Measurements from ENCODE around the gene EPGN.

The EPGN gene, protein sequence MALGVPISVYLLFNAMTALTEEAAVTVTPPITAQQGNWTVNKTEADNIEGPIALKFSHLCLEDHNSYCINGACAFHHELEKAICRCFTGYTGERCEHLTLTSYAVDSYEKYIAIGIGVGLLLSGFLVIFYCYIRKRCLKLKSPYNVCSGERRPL

DNA sequence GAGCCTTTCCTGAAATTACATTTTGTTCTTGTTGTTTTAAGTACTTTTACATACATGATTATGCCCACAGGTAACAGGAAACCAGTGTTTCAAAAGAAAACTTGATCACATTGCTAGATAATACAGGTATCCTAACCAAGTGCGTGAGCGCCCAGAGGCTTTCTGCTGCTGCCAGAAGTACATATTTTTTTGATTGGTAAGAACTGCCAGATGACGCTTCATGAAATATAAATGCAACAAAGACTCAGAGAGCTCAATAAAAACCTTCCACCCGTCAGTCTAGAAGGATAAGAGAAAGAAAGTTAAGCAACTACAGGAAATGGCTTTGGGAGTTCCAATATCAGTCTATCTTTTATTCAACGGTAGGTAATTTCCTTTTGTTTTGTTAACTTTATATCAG is at the start of gene EPGN:
TSS of gene EPGN (plus strand) at position 256 of the 400 bp plus-strand sequence. CDS start at position 320, 64 bp downstream.
- DNase-seq, result no peak

DNA sequence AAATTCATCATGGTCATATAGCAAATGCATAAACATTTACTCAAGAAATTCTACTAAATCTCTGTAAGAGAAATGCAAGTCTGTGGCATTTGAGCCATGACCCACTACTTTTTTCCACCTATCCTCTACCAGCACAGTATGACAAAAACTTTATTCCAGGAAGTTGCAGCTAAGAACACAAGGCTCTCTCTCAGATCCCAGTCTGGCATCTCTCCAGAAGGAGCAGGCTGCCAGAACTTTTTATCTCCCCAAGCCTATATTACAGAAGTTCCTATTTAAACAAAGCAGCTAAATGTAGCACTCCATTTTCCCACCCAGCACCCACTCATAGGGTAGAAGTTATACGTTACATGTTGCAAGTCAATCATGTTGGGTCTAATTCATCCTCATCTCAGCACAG is 49.3 kb upstream of the EPGN start:
- no peak for DNase-seq

DNA sequence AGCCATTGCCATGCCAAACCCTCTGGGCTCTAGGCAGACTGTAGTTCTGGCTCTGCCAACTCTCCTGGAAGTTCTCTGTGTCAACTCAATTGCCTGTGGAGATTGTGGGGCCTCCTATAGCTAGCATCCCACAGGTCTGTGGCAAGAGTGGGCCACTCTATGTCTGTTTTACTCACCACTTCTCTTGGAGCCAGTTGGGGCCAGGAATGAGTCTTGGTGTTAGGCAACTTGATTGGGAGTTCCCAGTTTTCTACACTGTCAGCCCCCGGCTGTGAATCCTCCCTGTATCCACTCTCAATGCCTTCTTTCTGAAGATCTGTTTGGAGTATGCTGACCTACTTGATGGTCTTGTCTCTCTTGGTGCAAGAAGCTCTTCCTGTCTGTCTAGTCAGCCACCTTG is 48.2 kb upstream of the EPGN start:
- no peak for DNase-seq

DNA sequence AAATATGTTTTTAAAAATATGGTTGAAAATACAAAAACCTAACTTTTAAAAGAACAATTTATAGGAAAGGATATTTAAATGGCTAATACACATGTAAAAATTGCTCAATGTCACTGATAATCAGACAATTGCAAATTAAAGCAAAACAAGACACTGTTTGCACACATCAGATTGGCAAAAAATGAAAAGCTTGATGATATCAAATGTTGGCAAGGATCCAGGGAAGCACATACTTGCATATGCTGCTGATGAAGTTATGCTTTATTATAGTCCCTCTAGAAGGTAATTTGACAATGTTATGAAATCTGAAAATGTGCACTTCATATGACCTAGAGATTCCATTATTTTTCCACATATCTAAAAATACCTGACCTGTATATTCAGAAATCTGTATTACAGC is 45.7 kb upstream of the EPGN start:
- DNase-seq, result no peak

DNA sequence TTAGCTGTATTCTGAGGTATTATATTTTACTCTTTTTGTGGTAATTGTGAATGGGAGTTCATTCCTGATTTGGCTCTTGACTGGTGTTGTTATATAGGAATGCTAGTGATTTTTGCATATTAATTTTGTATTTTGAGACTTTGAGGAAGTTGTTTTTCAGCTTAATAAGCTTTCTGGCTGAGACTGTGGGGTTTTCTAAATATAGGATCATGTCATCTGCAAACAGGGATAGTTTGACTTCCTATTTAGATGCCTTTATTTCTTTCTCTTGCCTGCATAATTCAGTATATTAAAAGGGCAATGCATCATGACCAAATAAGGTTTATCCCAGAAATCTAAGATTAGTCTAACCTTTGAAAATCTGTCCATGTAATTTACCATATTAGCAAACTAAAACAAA is 44.7 kb upstream of the EPGN start:
- DNase-seq, result no peak

DNA sequence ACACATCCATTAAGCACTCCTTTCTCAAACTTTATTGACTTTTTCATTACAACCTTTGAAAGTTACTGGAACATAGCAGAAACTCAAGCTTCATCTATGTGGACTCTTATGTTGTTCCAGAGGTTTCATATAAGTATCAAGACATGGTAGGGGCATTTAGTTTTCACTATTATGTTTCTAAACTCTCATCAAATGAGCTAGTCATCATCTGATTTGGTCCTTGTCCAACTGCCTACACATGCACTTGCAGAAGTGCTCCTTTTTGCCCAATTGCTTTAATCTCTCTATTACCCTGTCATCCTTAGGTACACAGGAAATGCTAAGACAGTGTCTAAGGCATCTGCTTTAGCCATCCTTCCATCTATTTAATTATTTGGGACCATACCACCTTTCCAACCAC is 42.2 kb upstream of the EPGN start:
- no peak for DNase-seq

DNA sequence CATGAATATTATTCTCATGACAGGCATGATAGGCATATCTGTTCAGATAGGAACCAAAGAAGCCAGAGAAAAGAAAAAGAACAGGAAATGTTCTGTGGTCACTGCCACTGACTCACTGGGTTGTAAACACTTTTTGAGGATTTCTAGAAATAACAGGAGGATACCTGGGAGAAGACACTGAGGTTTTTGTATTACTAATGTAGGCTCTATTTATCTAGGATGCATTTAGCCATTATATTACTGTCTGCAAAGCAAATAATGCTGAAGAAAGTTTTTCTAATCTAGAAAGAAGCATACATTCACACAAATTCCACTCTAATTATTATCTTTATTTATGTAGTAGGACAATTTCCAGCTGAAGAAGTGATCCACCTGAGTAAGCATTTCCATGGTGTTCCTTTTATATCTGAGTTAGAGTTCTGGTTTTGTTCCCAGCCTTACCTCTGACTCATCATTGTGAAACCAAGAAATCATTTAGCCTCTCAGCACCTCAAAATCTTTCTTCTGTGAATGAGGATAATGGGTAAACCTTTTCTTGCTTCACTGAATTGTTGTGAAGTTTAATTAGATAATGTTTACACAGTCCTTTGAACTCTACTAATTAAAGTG is 40.2 kb upstream of the EPGN start:
- peak in 1 of 51 donors; percentile 11 for DNase-seq

DNA sequence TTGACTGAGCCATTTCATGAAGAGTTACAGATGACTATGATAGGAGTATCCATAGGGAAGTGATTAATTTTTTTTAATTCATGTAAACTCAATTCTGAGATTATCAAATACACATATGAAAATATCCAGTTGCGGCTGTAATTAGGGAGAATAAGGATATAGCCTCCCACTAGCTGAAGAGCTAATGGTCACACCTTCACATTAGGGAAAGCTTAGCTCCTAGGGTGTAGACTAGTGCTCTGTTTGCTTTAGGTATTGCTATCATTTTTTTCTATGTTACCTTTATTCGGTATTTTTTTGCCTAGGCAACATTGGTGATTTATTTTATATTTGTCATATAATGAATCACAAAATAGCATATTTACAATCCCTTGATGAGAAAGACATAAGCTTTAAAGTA is 39.6 kb upstream of the EPGN start:
- no peak for DNase-seq

DNA sequence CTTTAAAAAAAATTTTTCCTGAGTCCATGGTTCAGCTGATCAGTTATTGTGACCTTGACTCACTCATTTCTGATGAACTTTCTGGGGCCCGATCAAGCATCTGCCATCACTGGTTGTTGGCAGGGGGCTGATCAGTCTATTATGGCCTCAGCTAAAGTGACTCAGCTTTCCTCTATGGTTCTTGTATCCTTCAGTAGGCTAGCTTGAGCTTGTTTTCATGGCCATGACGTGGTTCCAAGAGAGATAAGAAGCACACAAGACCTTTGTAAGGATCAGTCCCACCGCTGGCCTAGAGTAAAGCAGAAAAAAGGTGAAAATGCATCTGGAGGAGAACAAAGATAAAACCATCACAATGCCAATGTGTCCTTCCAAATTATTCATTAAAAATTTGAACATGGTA is 29.8 kb upstream of the EPGN start:
- no peak for DNase-seq

DNA sequence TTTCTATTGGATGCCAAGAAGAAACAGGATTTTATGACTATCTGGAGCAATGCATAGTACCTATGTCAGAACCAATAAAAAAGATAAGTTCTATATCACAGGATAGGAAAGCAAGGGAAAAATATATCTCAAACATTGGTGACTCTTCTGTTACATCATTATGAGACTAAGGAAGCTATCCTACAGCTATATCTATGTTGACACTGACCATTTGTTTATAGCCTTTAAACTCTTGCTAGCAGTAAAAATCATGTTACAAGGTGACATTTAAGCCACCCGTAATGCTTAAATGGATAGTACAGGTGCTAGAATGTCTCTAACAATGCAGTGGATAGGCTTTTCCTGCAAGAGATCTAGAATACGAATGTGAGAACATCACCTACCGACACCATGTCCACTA is 28.6 kb upstream of the EPGN start:
- DNase-seq, result no peak

DNA sequence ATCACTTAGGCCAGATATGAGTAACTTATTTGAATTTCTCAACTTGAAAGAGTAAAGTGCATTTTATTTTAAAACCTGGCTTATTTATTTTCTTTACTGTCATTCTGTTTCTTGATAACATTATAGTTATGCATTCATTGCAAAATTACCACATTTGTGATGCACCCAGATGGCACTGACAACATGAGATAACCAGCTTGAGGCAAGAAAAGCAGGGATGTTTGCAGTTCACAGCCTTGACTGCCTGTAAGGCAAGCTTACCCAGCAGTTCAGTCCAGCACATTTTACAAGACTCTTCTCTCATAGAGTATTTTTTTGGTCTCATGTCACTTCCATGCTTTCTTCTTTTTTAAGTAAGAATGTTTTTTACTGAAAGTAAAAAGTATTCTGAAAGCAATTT is 25.3 kb upstream of the EPGN start:
- DNase-seq, result no peak

DNA sequence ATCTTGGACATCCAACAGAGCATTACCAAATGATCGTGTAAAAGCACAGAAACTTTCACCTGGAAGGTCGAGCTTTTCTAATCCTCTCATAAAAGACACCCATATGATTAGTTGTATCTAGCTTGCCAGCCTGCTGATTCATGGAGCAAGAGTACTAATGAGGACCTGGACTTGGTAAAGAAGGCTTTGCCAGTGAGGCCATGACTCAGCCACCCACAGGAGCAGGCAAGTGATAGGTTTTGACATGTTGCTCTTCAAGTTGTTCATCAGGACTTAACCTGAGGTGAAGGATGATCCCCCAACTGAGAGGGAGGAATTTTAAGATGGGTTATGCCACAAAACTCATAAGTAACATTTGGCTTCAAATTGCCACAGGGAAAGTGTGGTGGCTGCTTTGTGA is 24.7 kb upstream of the EPGN start:
- no peak for DNase-seq

DNA sequence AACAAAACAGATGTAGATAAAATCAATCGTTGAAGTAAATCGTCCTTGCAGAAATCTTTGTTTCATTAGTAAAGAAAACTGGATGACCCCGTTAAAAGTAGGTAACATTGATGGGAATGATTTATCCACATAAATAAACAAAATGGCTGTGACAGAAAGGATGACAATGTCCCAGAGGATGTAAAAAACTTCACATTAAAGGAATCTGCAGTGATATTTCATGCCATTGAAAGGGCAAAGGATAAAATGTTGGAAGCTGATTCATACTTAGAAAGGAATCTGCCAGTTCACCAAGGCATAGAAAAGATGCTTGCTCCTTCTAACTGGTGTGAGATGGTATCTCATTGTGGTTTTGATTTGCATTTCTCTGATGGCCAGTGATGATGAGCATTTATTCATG is 24.2 kb upstream of the EPGN start:
- DNase-seq, result no peak

DNA sequence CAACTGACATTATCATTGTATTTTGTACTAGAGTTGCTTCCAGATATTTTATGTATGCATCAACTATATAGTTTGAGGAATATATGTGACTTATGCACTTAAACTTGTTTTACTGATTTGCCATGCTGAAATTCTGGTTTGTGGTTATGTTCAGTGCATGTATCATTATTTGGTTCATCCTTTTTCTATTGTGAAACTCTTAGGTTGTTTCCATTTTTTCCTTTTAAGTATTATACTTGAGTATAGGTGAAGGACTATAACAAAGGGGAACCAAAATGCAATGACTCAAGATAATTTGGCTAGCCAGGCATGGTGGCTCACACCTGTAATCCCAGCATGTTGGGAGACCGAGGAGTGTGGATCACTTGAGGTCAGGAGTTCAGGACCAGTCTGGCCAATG is 21.1 kb upstream of the EPGN start:
- no peak for DNase-seq

DNA sequence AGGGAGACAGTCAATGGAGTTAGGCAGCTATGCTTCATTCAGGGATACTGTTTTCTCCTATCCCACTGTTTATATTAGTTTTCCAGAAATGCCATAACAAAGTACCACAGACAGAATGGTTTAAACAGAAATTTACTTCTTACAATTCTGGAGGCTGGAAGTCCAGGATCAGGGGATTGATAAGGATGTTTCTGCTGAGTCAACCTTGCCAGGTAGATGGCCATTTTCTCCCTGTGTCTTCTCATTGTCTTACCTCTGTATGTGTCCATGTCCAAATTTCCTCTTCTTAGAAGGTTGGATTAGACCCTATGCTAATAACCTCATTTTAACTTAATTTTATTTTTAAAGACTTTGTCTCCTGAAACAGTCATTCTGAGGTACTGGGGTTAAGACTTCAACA is 20.5 kb upstream of the EPGN start:
- no peak for DNase-seq

DNA sequence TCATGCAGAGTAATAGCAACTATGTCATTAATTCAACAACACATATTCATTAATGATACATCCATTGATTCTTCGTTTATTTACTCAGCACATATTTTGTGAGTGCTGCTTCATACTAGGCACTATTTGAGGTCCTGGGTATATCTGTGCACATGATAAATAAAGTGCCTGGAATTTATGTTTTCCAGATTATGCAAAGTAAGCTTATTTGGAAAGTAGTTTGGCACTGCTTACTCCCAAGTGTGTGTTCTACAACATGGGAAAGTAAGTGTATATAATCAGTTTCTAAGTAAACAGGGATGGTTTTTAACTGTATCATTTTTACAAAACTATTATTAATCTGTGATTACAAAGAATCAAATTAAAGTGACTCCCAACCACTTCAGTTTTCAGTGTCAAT is 16.8 kb upstream of the EPGN start:
- no peak for DNase-seq

DNA sequence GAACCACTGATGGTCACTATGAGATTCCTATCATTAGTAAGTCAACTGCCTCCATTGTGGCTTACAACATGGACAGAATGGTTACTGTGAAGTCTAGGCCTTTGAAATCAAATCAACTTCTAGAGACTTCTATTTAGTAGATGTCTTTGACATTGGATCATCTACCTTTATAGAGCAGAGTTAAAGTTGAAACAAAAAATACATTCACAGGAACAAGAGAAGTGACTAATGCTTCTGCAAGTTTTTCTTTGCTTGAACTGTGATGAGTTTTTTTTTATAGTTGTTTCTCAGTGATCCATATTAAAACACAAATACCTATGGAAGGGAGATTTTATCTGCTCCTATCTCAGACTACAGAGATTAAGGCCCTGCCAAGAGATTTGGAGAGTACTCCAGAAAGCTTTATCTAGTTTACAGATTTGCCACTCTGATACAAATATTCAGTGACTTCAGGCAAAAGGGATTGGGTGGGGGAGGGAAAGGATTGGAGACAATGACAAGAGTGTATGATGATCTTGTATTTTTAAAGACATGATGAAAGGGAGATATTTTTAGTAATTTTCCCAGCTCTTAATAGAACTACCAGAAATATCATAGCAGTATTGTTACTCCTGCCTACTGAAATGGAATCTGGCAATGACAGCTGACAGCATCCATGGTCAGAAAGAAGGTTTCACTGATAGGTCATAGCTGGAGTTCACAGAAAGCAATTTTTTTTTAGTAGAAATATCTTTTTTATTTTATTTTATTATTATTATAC is 16.0 kb upstream of the EPGN start:
- no peak for DNase-seq

DNA sequence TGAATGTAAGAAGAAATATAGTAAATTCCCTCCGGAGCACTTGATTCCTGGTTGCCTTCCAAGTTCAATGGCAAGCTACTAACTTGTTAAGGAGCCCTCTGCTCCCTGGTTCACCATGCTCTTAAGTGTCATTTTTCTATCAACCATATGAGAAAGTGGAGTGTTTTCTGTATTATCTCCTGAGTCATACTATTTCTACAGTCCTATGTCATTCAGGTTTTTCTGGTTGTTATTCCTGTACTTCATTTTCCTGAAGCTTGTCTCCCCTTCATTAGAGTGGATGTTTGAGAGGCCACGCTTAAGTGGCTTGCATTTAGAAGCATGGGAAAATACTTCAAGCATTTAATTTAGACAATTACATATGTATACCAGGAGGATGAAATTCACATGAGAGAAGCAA is 14.7 kb upstream of the EPGN start:
- no peak for DNase-seq

DNA sequence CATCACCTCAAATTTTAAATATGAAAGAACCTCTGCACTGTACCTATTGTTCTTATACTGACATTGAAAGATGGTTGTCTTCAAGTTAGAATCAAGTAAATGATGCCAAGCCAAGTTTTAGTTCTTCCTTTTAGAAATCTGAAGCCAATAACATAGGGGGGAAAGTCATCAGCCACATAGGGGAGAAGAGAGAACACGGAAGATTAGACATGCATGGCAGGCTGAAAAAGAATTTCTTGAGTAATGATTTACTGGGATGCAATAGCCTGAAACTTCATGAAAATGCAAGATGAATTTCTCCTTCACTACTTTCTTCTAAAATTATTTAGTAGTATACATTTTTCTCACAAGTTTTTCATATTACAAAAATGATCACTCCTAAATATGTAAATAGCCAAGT is 13.6 kb upstream of the EPGN start:
- no peak for DNase-seq

DNA sequence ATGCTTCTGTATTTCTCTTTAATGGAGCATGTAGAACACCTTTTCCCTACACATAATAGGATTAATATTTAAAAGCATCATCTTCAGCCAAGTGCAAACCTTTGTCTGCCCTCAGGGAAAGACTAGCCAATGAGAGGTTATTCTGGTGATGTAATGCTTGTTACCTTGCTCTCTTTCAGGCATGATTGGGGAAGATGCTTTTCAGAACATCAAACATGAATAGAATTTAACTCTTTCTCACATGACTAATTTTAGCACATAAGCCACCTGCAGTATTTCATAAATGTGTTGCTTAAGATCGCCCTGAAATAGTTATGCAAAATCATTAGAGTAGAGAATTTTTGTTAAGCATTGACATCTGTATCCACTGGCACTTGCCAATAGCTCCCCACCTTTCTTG is 10.7 kb upstream of the EPGN start:
- DNase-seq, result no peak

DNA sequence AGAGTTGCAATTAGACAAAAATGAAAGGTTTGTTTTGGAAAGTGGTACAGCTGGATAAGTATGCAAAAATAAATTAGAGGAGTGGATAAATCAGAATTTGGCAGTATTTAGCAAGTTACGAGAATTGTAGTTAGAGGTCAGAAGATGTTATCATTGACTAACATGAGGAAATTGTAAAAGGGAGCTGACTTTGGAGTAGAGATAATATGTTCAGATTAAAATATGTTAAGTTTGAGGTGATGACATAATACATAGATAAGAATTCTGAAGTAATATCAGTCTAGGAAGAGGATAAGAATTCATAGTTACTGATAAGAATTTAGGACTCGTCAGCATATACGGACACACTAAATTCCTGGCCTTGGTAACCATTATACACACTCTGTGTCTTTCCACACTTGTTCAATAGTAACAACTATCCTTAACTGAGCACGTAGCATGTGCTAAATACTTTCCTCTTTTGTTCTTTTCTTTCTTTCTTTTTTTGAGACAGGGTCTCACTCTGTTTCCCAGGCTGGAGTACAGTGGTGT is 4.1 kb upstream of the EPGN start:
- no peak for DNase-seq

DNA sequence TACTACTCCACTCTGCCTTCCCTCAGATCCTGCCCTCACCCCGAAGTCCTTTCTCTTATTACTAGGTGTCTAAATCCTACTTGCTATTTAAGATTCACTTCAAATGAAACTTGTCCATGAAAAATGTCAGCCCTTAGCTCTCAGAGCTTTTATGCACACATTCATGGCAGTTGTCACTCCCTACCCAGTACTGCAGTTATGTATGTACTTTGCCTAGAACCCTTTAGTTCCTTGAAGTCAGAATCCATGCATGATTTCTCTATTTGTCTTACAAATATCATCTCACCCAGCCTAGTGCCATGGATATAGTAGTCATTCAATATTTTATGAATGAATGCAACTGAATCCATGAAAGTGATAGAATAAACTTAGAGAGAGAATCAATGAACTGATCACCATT is 3.3 kb upstream of the EPGN start:
- no peak for DNase-seq

DNA sequence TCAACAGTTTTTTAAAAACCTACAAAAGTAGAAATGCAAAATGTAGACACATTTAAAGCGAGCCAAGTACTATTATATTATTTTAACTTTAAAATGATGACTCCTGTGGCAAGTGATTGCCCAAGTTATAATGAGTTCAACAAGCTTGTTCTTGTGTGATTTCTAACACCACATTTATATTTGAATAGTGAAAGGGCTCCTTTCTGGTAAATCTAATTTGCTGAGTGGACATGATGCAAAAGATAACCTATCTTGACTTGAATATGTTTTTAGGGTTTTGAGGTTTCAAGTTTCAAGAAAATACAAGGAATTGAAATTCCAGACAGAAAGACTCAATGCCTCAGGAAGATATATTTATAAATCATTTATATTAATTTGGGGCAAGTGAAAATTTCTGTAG is 1.1 kb upstream of the EPGN start:
- DNase-seq, result no peak

Data from hypothalamus (tissue), 51 donors.